ENCODE data around the gene KCNQ2.

The KCNQ2 gene

DNA sequence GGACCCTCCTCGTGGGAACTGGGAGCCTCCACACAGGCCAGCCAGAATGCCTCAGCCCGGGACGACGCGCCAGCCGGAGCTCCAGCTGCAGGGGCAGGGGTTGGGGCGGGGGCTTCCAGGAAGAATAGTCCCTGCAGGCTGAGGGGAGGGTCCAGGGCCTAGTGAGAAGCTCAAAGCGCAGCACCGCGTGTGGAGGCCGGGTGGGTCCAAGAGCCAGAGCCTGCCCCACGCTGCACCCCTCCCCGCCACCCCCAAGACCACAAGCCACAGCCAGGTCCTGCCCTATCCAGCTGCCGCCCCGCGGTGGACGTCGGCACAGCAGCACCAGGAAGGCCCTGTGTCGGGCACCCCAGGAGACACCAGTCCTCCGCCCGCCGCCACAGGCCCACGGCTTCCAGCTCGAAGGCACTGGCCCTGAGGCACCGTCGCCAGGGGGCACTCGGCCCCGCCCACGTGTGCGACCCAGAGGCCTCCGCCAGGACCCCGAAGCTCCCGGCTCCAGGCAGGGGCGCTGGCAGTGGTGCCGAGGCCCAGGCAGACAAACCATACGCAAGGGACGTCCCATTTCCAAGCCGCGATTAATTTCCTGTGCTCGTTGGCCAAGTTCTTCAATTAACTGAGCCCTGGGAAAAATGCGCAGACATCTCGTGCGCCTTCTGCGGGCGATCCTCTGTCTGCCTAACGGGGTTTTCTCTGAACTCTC, 19.5 kb downstream of the KCNQ2 start:
- Histone ChIP-seq H3K4me1 (ENCODE audit: control insufficient read depth, insufficient read depth, low read length) (peaks cover 11% of the 10 kb centered on the region), H3K27ac (ENCODE audit: low read length) (no peak overlapping the region), H3K4me3 (ENCODE audit: low read length) (no peak overlapping the region), H3K9me3 (ENCODE audit: control insufficient read depth, insufficient read depth, low read length) (no peaks in the 10 kb centered on the region), H3K36me3 (ENCODE audit: control insufficient read depth, insufficient read depth, low read length) (no peaks in the 10 kb centered on the region), H3K27me3 (ENCODE audit: control insufficient read depth, insufficient read depth, low read length) (no peaks in the 10 kb centered on the region)
- no peak for DNase-seq (ENCODE audit: low read depth, low spot score)
- WGBS (ENCODE audit: insufficient coverage, insufficient read length): no CpG with 5 or more reads among the region's 46 CpGs

DNA sequence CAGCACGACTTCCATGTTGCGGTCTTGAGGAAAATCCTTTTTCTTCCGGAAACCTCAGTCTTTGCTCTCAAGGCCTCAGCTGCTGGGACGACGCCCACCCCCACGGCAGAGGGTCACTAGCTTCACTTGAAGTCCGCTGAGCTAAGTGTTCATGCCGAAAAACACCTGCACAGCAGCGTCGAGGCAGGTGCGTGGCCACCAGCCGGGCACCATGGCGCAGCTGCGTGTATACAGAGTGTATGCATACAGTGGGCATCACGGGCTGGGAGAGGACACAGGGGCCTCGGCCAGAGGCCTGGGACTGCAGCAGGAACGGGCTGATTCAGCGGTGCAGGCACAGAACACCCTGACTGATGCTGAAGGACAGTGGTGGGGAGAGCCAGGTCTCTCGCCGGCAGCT, 20.1 kb downstream of the KCNQ2 start:
- Histone ChIP-seq H3K27me3 (ENCODE audit: control insufficient read depth, insufficient read depth, low read length) (no peaks in the 10 kb centered on the region), H3K27ac (ENCODE audit: low read length) (no peak overlapping the region), H3K4me1 (ENCODE audit: control insufficient read depth, insufficient read depth, low read length) (peaks cover 11% of the 10 kb centered on the region), H3K9me3 (ENCODE audit: control insufficient read depth, insufficient read depth, low read length) (no peaks in the 10 kb centered on the region), H3K4me3 (ENCODE audit: low read length) (no peak overlapping the region), H3K36me3 (ENCODE audit: control insufficient read depth, insufficient read depth, low read length) (no peaks in the 10 kb centered on the region)
- no peak for DNase-seq (ENCODE audit: low read depth, low spot score)
- WGBS (ENCODE audit: insufficient coverage, insufficient read length): no CpG with 5 or more reads among the region's 20 CpGs

- no peak for DNase-seq (ENCODE audit: low read depth, low spot score)
- no peak overlapping the region for H3K4me3 ChIP-seq (ENCODE audit: low read length)
- no peaks in the 10 kb centered on the region for H3K27me3 ChIP-seq (ENCODE audit: control insufficient read depth, insufficient read depth, low read length)
These were observed 20.6 kb downstream of the KCNQ2 start for GRCh38 chr20:63451821-63452220.

DNA sequence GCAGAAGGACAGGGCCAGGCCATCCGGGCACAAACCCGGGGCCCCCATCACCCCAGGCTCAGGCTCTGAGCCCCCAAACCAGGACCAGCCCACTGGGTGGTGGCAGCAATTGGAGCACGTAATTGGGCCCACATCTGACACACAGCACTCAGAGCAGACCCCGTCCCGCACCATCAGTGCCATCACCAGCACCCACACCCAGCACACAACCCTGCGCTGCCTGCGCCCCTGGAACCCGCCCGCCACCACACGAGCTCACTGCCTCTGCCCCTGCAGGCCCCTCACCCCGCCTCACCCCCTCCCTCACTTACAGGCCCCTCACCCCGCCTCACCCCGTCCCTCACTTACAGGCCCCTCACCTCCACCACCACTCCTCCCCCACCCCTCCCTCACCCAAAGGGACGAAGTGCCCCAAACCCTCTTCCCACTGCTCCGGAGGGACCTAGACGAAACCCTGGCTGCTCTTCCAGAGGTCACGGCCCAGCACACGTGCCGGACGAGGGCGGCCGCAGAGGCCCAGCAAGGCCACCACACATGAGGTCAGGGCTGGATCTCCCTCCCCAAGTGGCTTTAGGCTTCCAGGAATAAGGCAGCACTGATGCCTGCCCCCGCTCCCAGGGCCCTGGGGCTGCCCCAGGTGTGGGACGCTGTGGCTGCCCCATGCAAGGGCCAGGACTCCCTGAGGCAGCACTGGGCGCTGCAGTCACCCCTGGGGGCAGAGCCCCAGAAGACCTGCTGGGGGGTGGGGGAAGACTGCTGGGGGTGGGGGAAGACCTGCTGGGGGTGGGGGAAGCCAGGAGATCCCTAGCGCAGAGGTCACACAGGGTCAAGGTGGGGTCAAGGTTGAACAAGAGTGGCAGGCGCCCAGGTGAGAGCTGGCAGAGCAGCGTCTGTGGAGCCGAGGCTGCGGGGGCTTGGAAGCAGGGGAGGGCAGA, 22.4 kb downstream of the KCNQ2 start:
- peaks cover 8% of the 10 kb centered on the region for H3K4me1 ChIP-seq (ENCODE audit: control insufficient read depth, insufficient read depth, low read length)
- no CpG with 5 or more reads among the region's 30 CpGs for WGBS (ENCODE audit: insufficient coverage, insufficient read length)
- H3K27ac ChIP-seq (ENCODE audit: low read length): no peak overlapping the region
- H3K9me3 ChIP-seq (ENCODE audit: control insufficient read depth, insufficient read depth, low read length): no peaks in the 10 kb centered on the region
- DNase-seq (ENCODE audit: low read depth, low spot score): no peak
- H3K27me3 ChIP-seq (ENCODE audit: control insufficient read depth, insufficient read depth, low read length): no peaks in the 10 kb centered on the region
- no peak overlapping the region for H3K4me3 ChIP-seq (ENCODE audit: low read length)
- no peaks in the 10 kb centered on the region for H3K36me3 ChIP-seq (ENCODE audit: control insufficient read depth, insufficient read depth, low read length)

More at GRCh38 chr20:63451821-63452220, 20.6 kb downstream of the KCNQ2 start:
- Histone ChIP-seq H3K9me3 (ENCODE audit: control insufficient read depth, insufficient read depth, low read length) (no peaks in the 10 kb centered on the region), H3K4me1 (ENCODE audit: control insufficient read depth, insufficient read depth, low read length) (peaks cover 11% of the 10 kb centered on the region), H3K27ac (ENCODE audit: low read length) (no peak overlapping the region), H3K36me3 (ENCODE audit: control insufficient read depth, insufficient read depth, low read length) (no peaks in the 10 kb centered on the region)
- no CpG with 5 or more reads among the region's 17 CpGs for WGBS (ENCODE audit: insufficient coverage, insufficient read length)

GRCh38 chr20:63449025-63449424, 23.4 kb downstream of the KCNQ2 start:
- H3K4me3 ChIP-seq (ENCODE audit: low read length): no peak overlapping the region
- H3K27me3 ChIP-seq (ENCODE audit: control insufficient read depth, insufficient read depth, low read length): no peaks in the 10 kb centered on the region
- H3K9me3 ChIP-seq (ENCODE audit: control insufficient read depth, insufficient read depth, low read length): no peaks in the 10 kb centered on the region
- H3K4me1 ChIP-seq (ENCODE audit: control insufficient read depth, insufficient read depth, low read length): peaks cover 2% of the 10 kb centered on the region; the same call in 1 of the 2 replicates
- H3K36me3 ChIP-seq (ENCODE audit: control insufficient read depth, insufficient read depth, low read length): no peaks in the 10 kb centered on the region
- DNase-seq (ENCODE audit: low read depth, low spot score): no peak
- H3K27ac ChIP-seq (ENCODE audit: low read length): no peak overlapping the region
- no CpG with 5 or more reads among the region's 5 CpGs for WGBS (ENCODE audit: insufficient coverage, insufficient read length)

DNA sequence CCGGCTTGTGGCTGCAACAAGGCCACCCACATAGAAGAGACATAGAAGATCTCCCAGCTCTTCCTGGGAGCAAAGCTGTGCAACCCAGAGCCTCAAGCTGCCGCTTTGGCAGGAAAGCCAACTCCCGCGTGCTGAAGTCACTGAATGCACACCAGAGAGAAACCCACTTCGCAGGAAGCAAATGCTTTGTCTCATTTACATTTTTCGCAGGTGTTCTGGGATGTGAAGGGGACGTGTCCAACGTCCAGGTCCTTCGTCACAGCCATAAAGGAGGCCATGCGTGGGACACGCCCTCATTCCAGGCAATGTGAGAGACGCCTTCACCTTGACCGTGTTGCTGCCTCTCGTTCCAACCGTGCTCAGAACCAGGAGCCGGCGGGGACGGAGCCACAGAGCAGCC, 24.4 kb downstream of the KCNQ2 start:
- no peaks in the 10 kb centered on the region; the same call in 1 of the 2 replicates for H3K4me1 ChIP-seq (ENCODE audit: control insufficient read depth, insufficient read depth, low read length)
- H3K27ac ChIP-seq (ENCODE audit: low read length): no peak overlapping the region
- no peaks in the 10 kb centered on the region for H3K36me3 ChIP-seq (ENCODE audit: control insufficient read depth, insufficient read depth, low read length)
- no peak overlapping the region for H3K4me3 ChIP-seq (ENCODE audit: low read length)
- whole genome bisulfite sequencing (ENCODE audit: insufficient coverage, insufficient read length): no CpG with 5 or more reads among the region's 18 CpGs
- H3K27me3 ChIP-seq (ENCODE audit: control insufficient read depth, insufficient read depth, low read length): no peaks in the 10 kb centered on the region
- H3K9me3 ChIP-seq (ENCODE audit: control insufficient read depth, insufficient read depth, low read length): no peaks in the 10 kb centered on the region
- no peak for DNase-seq (ENCODE audit: low read depth, low spot score)

GRCh38 chr20:63447320-63447719, 25.1 kb downstream of the KCNQ2 start:
- DNase-seq (ENCODE audit: low read depth, low spot score): no peak
- H3K27me3 ChIP-seq (ENCODE audit: control insufficient read depth, insufficient read depth, low read length): no peaks in the 10 kb centered on the region
- no peaks in the 10 kb centered on the region; the same call in 1 of the 2 replicates for H3K4me1 ChIP-seq (ENCODE audit: control insufficient read depth, insufficient read depth, low read length)
- H3K27ac ChIP-seq (ENCODE audit: low read length): no peak overlapping the region
- no CpG with 5 or more reads among the region's 16 CpGs for WGBS (ENCODE audit: insufficient coverage, insufficient read length)
- no peaks in the 10 kb centered on the region for H3K36me3 ChIP-seq (ENCODE audit: control insufficient read depth, insufficient read depth, low read length)
- no peaks in the 10 kb centered on the region for H3K9me3 ChIP-seq (ENCODE audit: control insufficient read depth, insufficient read depth, low read length)
- no peak overlapping the region for H3K4me3 ChIP-seq (ENCODE audit: low read length)

GRCh38 chr20:63446216-63447024, 26.0 kb downstream of the KCNQ2 start:
- no peaks in the 10 kb centered on the region for H3K27me3 ChIP-seq (ENCODE audit: control insufficient read depth, insufficient read depth, low read length)
- no peaks in the 10 kb centered on the region; the same call in 1 of the 2 replicates for H3K4me1 ChIP-seq (ENCODE audit: control insufficient read depth, insufficient read depth, low read length)
- no peaks in the 10 kb centered on the region for H3K9me3 ChIP-seq (ENCODE audit: control insufficient read depth, insufficient read depth, low read length)
- H3K4me3 ChIP-seq (ENCODE audit: low read length): no peak overlapping the region
- DNase-seq (ENCODE audit: low read depth, low spot score): no peak
- WGBS (ENCODE audit: insufficient coverage, insufficient read length): no CpG with 5 or more reads among the region's 31 CpGs
- H3K36me3 ChIP-seq (ENCODE audit: control insufficient read depth, insufficient read depth, low read length): no peaks in the 10 kb centered on the region
- H3K27ac ChIP-seq (ENCODE audit: low read length): no peak overlapping the region

- H3K27ac ChIP-seq (ENCODE audit: low read length): no peak overlapping the region
- DNase-seq (ENCODE audit: low read depth, low spot score): no peak
- H3K4me3 ChIP-seq (ENCODE audit: low read length): no peak overlapping the region
- H3K9me3 ChIP-seq (ENCODE audit: control insufficient read depth, insufficient read depth, low read length): no peaks in the 10 kb centered on the region
- no peaks in the 10 kb centered on the region; the same call in 1 of the 2 replicates for H3K4me1 ChIP-seq (ENCODE audit: control insufficient read depth, insufficient read depth, low read length)
- no peaks in the 10 kb centered on the region for H3K36me3 ChIP-seq (ENCODE audit: control insufficient read depth, insufficient read depth, low read length)
- H3K27me3 ChIP-seq (ENCODE audit: control insufficient read depth, insufficient read depth, low read length): no peaks in the 10 kb centered on the region
- WGBS (ENCODE audit: insufficient coverage, insufficient read length): no CpG with 5 or more reads among the region's 15 CpGs
These were observed 27.2 kb downstream of the KCNQ2 start for GRCh38 chr20:63445075-63445734.
